IMR-90 (cell line): ENCODE results near the gene ADM5.

Experiments used
- BHLHE40 ChIP-seq: fragments of 150-350 bp; IDR thresholded peaks from 2 replicates; pipeline ENCODE4 v1.6.1; 2016; ENCODE audit warnings: mild to moderate bottlenecking, low read depth, low read length
- CEBPB ChIP-seq: IDR thresholded peaks from 2 replicates; pipeline ENCODE4 v1.6.1; 2012; ENCODE audit warnings: low read depth, low read length, improper control_type of control experiment
- CHD1 ChIP-seq: IDR thresholded peaks from 2 replicates; pipeline ENCODE4 v1.6.1; 2012; ENCODE audit warnings: low read depth, low read length, improper control_type of control experiment
- CTCF ChIP-seq: conservative IDR thresholded peaks from 2 replicates; pipeline ENCODE4 v1.5.1; 2012; ENCODE audit warnings: mild to moderate bottlenecking, low read depth, low read length, improper control_type of control experiment
- MXI1 ChIP-seq: IDR thresholded peaks from 2 replicates; pipeline ENCODE4 v1.6.1; 2012; ENCODE audit warnings: low read depth, mild to moderate bottlenecking, low read length, moderate library complexity, borderline replicate concordance
- NFE2L2 ChIP-seq: fragments of 150-350 bp; IDR thresholded peaks from 2 replicates; pipeline ENCODE4 v1.6.1; 2016; ENCODE audit warnings: low read depth, mild to moderate bottlenecking, low read length
- POLR2A ChIP-seq: IDR thresholded peaks from 2 replicates; pipeline ENCODE4 v1.6.1; 2012; ENCODE audit warnings: mild to moderate bottlenecking, low read depth, low read length
- RAD21 ChIP-seq: IDR thresholded peaks from 2 replicates; pipeline ENCODE4 v1.6.1; 2012; ENCODE audit warnings: low read length, improper control_type of control experiment
- RFX5 ChIP-seq: IDR thresholded peaks from 2 replicates; pipeline ENCODE4 v1.8.0; 2012; ENCODE audit warnings: low read depth, mild to moderate bottlenecking, low read length, moderate library complexity
- SMC3 ChIP-seq: fragments of 150-350 bp; IDR thresholded peaks from 2 replicates; pipeline ENCODE4 v1.6.1; 2016; ENCODE audit warnings: low read depth, mild to moderate bottlenecking, antibody characterized with exemption, low read length, moderate library complexity
- TF ChIP-seq, protein P1 (sequence below): fragments of 150-350 bp; IDR thresholded peaks from 2 replicates; pipeline ENCODE4 v1.6.1; 2017; ENCODE audit warnings: mild to moderate bottlenecking, antibody characterized with exemption, low read length, low read depth
- TF ChIP-seq, protein P2 (sequence below): fragments of 150-350 bp; IDR thresholded peaks from 2 replicates; pipeline ENCODE4 v1.6.1; 2016; ENCODE audit warnings: low read depth, mild to moderate bottlenecking, low read length, moderate library complexity, borderline replicate concordance

DNA sequence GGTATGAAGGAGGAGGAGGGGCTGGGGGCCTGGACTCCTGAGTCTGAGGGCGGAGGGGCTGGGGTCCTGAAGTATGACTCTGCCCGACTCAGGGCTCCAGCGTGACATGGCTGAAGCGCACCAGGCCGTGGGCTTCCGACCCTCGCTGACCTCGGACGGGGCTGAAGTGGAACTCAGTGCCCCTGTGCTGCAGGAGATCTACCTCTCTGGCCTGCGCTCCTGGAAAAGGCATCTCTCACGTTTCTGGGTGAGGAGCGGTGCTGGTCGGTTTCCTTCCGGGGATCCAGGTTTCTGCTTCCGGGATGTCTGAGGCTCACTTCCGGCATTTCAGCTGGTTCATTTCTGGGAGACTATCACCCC is 2.7 kb downstream of the ADM5 start:
- TF ChIP-seq CTCF (no peak), CEBPB (no peak), RAD21 (no peak), SMC3 (no peak), POLR2A (no peak), CHD1 (no peak), NFE2L2 (no peak), MXI1 (no peak), BHLHE40 (no peak), RFX5 (no peak)
- TF ChIP-seq, protein P1, sequence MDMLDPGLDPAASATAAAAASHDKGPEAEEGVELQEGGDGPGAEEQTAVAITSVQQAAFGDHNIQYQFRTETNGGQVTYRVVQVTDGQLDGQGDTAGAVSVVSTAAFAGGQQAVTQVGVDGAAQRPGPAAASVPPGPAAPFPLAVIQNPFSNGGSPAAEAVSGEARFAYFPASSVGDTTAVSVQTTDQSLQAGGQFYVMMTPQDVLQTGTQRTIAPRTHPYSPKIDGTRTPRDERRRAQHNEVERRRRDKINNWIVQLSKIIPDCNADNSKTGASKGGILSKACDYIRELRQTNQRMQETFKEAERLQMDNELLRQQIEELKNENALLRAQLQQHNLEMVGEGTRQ, result no peak
- TF ChIP-seq, protein P2, sequence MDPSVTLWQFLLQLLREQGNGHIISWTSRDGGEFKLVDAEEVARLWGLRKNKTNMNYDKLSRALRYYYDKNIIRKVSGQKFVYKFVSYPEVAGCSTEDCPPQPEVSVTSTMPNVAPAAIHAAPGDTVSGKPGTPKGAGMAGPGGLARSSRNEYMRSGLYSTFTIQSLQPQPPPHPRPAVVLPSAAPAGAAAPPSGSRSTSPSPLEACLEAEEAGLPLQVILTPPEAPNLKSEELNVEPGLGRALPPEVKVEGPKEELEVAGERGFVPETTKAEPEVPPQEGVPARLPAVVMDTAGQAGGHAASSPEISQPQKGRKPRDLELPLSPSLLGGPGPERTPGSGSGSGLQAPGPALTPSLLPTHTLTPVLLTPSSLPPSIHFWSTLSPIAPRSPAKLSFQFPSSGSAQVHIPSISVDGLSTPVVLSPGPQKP, result no peak
